Activated CD4-positive, alpha-beta T cell treated with anti-CD3 and anti-CD28 coated beads, Interleukin-2, Interleukin-6, amounts not matched to agents 100 ng/mL and 50 ng/mL, durations not matched to agents 16 hours and 8 hours (primary cell): ENCODE data around the gene LLGL2.

Experiments used
- DNase-seq: peaks from one replicate; pipeline ENCODE4 v3.0.0-alpha.2; 2020

Gene LLGL2

GRCh38 chr17:75552425-75553294 lies 27.2 kb downstream of the LLGL2 start:
- no peak for DNase-seq

GRCh38 chr17:75553295-75554110 lies 28.0 kb downstream of the LLGL2 start:
- DNase-seq = no peak

DNA sequence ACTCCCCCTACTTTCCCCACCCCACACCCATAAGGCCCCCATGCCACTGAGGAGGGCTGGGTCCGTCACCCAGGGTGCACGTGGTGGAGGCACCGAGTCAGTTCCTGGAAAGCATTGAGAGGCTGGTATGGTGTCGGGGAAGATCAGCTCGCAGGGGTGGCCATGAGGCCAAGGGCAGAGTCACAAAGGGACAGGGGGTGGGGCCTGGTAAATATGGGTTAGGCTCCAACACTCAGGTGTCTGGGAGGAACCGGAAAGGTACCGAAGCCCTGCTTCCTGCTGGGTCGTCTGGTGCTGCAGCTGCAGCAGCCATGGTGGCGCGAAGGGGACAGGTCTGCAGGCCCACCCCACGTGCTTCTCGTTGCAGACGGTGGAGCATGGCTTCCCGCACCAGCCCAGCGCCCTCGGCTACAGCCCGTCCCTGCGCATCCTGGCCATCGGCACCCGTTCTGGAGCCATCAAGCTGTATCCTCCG lies 30.2 kb downstream of the LLGL2 start:
- no peak for DNase-seq

DNA sequence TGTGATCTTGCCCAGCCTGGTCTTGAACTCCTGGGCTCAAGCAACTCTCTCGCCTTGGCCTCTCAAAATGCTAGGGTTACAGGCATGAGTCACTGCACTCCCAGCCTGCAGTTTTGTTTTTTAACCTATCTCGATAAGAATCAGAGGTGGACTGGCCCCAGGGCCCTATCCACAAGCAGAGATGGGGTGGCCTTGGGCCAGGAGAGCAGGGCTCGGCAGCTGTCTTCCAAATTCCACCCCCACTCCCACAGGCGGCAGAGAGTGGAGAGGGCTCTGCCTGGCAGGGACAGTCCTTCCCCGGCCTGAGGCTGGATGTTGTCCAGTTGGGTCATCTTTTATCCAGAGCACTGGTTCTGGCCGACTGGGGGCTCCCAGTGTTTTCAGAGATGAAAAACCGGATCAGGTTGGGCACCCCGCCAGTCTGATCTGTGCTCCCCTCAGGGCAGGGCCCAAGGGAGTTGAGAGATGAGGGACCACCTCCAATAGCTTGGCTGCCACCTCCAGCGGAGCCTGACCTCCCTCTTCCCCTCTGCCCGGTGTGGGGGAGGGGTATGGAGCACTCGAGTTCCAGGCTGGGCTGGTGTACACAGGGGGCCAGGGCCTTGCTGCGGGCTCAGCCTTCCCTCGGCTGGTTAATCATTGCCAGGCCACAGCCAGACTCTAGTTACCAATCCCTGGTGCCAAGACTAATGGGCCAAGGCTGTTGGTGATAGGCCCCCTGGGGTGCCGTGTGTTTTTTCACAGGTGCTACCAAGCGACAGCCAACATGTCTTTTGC lies 31.8 kb downstream of the LLGL2 start:
- no peak for DNase-seq

GRCh38 chr17:75557852-75558665 lies 32.6 kb downstream of the LLGL2 start:
- DNase-seq = no peak

DNA sequence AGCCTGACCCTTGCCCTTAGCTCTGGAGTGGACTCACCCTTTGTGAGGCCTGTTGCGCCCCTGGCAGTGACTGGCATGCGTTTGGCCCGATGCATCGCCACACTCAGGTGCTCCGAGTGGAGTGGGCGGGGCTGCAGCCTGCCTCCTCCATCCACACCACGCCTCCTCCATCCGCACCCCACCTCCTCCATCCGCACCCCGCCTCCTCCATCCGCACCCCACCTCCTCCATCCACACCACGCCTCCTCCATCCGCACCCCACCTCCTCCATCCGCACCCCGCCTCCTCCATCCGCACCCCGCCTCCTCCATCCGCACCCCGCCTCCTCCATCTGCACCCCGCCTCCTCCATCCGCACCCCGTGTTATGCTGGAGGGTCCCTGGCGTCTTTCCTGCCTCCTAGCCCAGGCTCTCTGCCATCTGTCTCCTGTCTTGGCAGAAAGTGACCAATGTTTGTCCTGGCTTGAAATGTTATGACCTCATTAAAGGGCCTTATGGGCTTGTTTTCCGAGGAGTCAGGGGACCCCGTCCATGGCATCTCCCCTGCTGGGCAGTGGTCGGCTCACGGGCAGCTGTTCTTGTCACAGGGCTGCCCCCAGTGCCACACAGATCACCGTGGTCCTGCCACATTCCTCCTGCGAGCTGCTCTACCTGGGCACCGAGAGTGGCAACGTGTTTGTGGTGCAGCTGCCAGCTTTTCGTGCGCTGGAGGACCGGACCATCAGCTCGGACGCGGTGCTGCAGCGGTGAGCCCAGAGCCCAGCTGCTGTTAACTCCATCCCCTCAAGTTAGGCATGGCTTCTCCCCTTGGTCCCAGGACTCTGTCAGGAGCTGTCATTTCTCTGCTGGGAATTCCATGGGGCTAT lies 33.4 kb downstream of the LLGL2 start:
- no peak for DNase-seq

DNA sequence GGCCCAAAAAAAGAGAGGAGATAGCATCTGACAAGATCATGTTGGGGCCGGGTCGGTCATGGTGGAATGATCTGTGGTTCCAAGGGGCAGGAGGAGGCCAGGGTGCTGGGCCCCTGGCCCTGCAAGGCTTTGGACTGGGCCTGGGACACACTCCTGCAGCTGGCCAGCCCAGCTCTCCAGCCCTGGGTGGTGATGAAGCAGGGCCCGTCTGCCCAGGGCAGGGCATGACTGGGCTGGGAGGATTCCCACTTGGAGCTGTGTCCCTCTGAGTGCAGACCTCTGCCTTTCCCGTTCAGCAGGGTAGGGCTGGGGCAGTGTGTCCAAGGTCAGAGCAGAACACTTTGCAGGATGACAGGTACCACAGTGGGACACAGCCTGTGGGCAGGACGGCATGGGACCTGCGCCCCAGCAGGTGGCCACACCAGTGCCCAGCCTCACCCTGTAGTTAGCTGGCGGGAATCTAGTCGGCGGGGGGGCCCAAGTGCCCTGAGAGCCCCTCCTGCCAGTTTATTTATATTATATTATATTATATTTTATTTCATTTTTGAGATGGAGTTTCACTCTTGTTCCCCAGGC lies 34.5 kb downstream of the LLGL2 start:
- no peak for DNase-seq

- DNase-seq = no peak
Measured at GRCh38 chr17:75561927-75562603, 36.6 kb downstream of the LLGL2 start.

- no peak for DNase-seq
Measured at GRCh38 chr17:75563063-75563758, 37.7 kb downstream of the LLGL2 start.

DNA sequence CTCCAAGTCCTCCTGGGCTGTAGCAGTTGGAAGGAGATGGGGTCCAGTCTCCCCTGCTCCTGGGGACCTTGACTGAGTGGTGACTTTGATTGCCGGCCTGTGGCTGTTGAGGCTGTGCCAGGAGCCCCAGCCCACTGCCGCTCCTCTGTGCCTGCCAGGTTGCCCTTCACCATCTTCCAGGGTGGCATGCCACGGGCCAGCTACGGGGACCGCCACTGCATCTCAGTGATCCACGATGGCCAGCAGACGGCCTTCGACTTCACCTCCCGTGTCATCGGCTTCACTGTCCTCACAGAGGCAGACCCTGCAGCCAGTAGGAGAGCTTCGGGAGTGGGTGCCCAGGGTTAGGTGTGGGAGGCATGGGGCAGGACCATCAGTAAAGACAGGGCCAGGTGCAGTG lies 38.7 kb downstream of the LLGL2 start:
- no peak for DNase-seq

DNA sequence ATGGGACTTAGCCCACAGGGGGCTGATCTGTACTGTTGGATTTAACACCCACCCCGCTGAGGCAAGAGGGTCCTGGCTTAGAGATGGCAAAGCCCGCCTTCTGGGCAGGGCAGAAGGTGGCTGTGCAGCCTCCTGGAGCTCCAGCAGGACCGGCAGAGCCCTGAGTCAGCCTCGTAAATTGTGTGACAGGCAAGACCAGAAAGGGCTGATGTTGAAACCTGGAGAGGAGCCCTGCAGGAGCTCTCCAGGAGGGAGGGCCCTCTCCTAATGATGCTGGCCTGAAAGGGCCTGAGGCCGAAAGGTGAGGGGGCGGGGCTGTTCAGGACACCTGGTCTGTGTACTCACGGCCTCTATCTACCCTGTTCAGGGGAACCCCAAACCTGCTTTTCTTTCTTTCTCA lies 39.6 kb downstream of the LLGL2 start:
- DNase-seq = no peak

GRCh38 chr17:75565618-75566017 lies 40.1 kb downstream of the LLGL2 start:
- DNase-seq = no peak

GRCh38 chr17:75566416-75566815 lies 40.9 kb downstream of the LLGL2 start:
- no peak for DNase-seq

DNA sequence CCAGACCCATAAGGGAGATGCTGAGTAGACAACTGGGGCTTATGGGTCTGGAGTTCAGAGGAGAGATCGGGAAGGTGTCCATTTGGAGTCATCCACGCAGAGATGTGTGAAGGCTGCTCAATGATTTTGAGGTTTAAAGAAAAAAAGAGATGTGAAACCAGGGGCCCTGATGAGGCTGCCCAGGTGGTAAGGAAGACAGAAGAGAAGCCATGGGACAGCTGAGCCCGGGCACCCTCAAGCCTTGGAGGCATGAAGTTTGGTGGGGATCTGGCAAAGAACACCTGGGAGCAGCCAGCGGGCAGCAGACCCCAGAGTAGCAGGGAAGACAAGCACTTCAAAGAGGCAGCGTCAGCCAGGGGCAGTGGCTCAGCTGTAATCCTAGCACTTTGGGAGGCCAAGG lies 41.3 kb downstream of the LLGL2 start:
- DNase-seq = no peak

DNA sequence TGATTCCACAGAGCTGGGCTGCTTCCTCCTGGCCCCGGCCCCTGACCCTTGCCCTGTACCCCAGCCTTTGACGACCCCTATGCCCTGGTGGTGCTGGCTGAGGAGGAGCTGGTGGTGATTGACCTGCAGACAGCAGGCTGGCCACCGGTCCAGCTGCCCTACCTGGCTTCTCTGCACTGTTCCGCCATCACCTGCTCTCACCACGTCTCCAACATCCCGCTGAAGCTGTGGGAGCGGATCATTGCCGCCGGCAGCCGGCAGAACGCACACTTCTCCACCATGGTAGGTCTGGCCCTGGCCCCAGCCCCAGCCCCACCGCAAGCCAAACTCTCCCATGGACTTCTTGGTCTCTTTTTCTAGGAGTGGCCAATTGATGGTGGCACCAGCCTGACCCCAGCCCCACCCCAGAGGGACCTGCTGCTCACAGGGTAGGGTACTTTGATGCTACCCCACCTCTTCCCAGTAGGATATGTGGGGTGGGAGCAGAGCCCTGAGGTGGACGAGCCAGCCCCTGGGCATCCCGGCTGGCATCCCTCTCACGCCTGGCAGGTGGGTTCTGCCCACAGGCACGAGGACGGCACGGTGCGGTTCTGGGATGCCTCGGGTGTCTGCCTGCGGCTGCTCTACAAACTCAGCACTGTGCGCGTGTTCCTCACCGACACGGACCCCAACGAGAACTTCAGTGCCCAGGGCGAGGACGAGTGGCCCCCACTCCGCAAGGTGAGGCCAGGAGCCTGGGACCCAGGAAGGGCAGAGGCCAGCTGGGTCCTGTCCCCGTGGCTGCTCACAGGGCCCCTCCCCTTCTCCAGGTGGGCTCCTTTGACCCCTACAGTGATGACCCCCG lies 43.1 kb downstream of the LLGL2 start:
- no peak for DNase-seq

- DNase-seq = no peak
Measured at GRCh38 chr17:75570034-75570676, 44.7 kb downstream of the LLGL2 start.

GRCh38 chr17:75570772-75571171 lies 45.3 kb downstream of the LLGL2 start:
- no peak for DNase-seq
